BE2C (cell line): ENCODE measurements around the gene DCLRE1C.
"Not testable (repeated sequence)": the region's sequence is repeated elsewhere in the genome, so short reads cannot be mapped to it uniquely, and the experiment has no call there.

Experiments
- DNase-seq: peaks from one replicate; pipeline ENCODE4 v3.0.0-alpha.2; 2020
- H3K27me3 ChIP-seq: fragments of 250-450 bp; sonication (Bioruptor Pico); 2 replicates; pipeline ENCODE4 v1.5.1; 2020; ENCODE audit warnings: mild to moderate bottlenecking
- H3K36me3 ChIP-seq: fragments of 250-450 bp; sonication (Bioruptor Pico); 2 replicates; pipeline ENCODE4 v1.5.1; 2020; ENCODE audit warnings: mild to moderate bottlenecking
- H3K4me1 ChIP-seq: fragments of 250-450 bp; sonication (Bioruptor Pico); 2 replicates; pipeline ENCODE4 v1.5.1; 2020
- H3K4me3 ChIP-seq: 2 replicates; pipeline ENCODE4 v1.5.1; 2011; ENCODE audit warnings: low read depth, low read length
- H3K9me3 ChIP-seq: fragments of 250-450 bp; sonication (Bioruptor Pico); 2 replicates; pipeline ENCODE4 v1.5.1; 2020
- CTCF ChIP-seq: IDR thresholded peaks from 2 replicates; pipeline ENCODE4 v1.5.1; 2012; ENCODE audit warnings: mild to moderate bottlenecking, low read depth, low read length

The DCLRE1C gene

GRCh38 chr10:14918964-14919363, 34.9 kb downstream of the DCLRE1C start:
- no peaks in the 10 kb centered on the region for H3K9me3 ChIP-seq
- no peaks in the 10 kb centered on the region for H3K4me1 ChIP-seq
- no peak overlapping the region for H3K4me3 ChIP-seq
- H3K36me3 ChIP-seq = peaks cover 37% of the 10 kb centered on the region
- no peak for DNase-seq
- H3K27me3 ChIP-seq = no peaks in the 10 kb centered on the region
- no peak for TF ChIP-seq CTCF

DNA sequence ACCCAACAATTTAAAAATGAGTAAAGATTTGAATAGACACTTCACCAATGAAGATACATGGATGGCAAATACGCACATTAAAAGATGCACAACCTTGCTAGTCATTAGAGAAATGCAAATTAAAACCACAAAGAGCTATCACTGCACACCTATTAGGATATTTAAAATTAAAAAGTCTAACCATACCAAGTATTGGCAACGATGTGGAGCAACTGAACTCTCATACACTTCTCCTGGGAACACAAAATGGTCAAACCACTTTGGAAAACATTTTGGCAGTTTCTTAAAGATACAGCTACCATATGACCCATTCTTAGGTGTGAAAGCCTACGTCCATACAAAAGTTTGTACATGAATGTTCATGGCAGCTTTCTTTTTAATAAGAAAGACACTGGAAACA, 36.1 kb downstream of the DCLRE1C start:
- Histone ChIP-seq H3K4me3 (no peak overlapping the region), H3K4me1 (no peaks in the 10 kb centered on the region), H3K27me3 (no peaks in the 10 kb centered on the region), H3K36me3 (peaks cover 44% of the 10 kb centered on the region), H3K9me3 (no peaks in the 10 kb centered on the region)
- no peak for TF ChIP-seq CTCF
- no peak for DNase-seq

- no peak for DNase-seq
- Histone ChIP-seq H3K36me3 (peaks cover 44% of the 10 kb centered on the region), H3K9me3 (no peaks in the 10 kb centered on the region), H3K4me3 (no peak overlapping the region), H3K4me1 (no peaks in the 10 kb centered on the region), H3K27me3 (no peaks in the 10 kb centered on the region)
- TF ChIP-seq CTCF = no peak
These were observed 37.3 kb downstream of the DCLRE1C start for GRCh38 chr10:14916600-14916999.

DNA sequence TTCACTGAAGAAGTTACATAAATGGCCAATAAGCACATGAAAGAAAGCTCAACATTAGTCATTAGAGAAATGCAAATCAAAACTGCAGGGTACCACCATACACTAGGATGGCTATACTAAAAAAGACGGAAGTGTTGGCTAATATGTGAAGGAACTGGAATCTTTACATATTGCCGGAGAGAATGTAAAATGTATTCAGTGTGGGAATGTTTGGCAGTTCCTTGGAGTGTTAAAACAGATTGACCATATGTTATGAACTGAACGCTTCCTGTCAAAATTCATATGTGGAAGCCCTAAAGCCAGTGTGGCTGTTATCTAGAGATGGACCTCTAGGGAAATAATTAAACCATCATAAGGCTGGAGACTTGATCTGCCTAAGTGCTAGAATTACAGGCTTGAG, 42.1 kb downstream of the DCLRE1C start:
- Histone ChIP-seq H3K9me3 (no peaks in the 10 kb centered on the region), H3K27me3 (no peaks in the 10 kb centered on the region), H3K4me1 (no peaks in the 10 kb centered on the region), H3K4me3 (no peak overlapping the region), H3K36me3 (peaks cover 51% of the 10 kb centered on the region)
- TF ChIP-seq CTCF = no peak
- no peak for DNase-seq

- H3K4me1 ChIP-seq = no peaks in the 10 kb centered on the region
- H3K27me3 ChIP-seq = no peaks in the 10 kb centered on the region
- no peak overlapping the region for H3K4me3 ChIP-seq
- peaks cover 57% of the 10 kb centered on the region for H3K36me3 ChIP-seq
- DNase-seq = no peak
- TF ChIP-seq CTCF = no peak
- no peaks in the 10 kb centered on the region for H3K9me3 ChIP-seq
These were observed 42.9 kb downstream of the DCLRE1C start for GRCh38 chr10:14910953-14911352.

GRCh38 chr10:14909101-14909500, 44.8 kb downstream of the DCLRE1C start:
- H3K4me3 ChIP-seq = no peak overlapping the region
- H3K4me1 ChIP-seq = no peaks in the 10 kb centered on the region
- peaks cover 65% of the 10 kb centered on the region for H3K36me3 ChIP-seq
- H3K27me3 ChIP-seq = no peaks in the 10 kb centered on the region
- no peak for DNase-seq
- no peaks in the 10 kb centered on the region for H3K9me3 ChIP-seq
- TF ChIP-seq CTCF = no peak

DNA sequence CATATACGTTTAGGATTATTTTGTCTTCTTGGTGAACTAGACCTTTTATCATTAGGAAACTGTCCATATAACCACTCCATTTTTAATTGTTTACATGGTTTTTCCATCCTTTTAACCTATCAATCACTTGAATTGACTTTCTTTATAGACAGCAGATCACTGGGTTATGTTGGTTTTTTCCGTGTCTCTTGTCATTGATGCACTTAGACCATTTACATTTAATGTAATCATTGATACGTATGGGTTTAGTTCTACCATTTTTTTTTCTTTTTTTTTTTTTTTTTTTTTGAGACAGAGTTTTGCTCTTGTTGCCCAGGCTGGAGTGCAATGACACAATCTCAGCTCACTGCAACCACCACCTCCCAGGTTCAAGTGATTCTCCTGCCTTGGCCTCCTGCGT, 46.3 kb downstream of the DCLRE1C start:
- H3K36me3 ChIP-seq = peaks cover 71% of the 10 kb centered on the region
- not testable (repeated sequence) for H3K27me3 ChIP-seq, H3K4me1 ChIP-seq, H3K4me3 ChIP-seq, H3K9me3 ChIP-seq, DNase-seq
